Measurements from ENCODE around the gene C1QTNF12. TPM values are rescaled to one million over a fixed set of nuclear protein-coding genes. Genes with fewer than 3 reads are reported as not detected.
A peak's percentile ranks its signal among the peaks of the same experiment; 100 is the strongest.

Gene C1QTNF12
- total RNA-seq, 2 experiments from 2014 or later = 2.0 to 4.2 TPM

GRCh38 chr1:1223321-1223720, 23.2 kb downstream of the C1QTNF12 start:
- ChIA-PET CTCF (no interaction called here), POLR2A (interaction anchor here (1.2 to 3.1 kb wide), 2 partner anchors 8 to 10 kb away, joined by 3 to 10 read pairs; no protein-coding TSS in a partner anchor)
- Mint-ChIP-seq H3K9me3 (peaks cover 5% of the 10 kb centered on the region), H3K4me3 (no peak overlapping the region), H3K27me3 (no peaks in the 10 kb centered on the region), H3K4me1 (peaks cover 36% of the 10 kb centered on the region), H3K36me3 (ENCODE audit: low read depth) (peaks cover 81% of the 10 kb centered on the region), H3K27ac (no peak overlapping the region)
- DNase-seq = no peak

DNA sequence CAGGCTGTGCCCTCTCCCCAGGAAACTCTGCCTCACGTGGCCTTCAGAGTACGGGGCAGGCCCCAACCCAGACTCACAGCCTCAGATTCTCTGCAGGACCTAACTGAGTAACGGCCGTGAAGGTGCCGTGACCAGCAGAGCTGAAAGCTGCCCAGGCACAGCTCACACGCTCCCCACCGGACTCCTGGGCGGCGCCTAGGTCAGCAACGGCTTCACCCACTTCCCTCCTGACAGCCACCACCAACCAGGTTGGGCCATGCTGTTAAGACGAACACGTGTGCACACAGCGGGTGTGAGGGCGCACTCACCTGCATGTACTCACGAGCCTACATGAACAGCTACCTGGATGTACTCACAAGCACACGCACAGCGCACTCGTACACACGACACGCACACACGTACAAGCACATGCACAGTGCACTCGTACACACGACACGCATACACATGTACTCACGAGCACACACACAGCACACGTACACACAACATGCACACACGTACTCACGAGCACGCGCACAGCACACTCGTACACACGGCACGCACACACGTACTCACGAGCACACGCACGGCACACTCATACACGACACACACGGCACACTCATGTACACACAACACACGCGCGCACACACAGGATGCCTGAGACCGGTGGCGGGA, 23.8 kb downstream of the C1QTNF12 start:
- H3K36me3 Mint-ChIP-seq (ENCODE audit: low read depth) = peaks cover 85% of the 10 kb centered on the region
- peaks cover 42% of the 10 kb centered on the region for H3K4me1 Mint-ChIP-seq
- ChIA-PET POLR2A (interaction anchor here (1.2 to 3.1 kb wide), 2 partner anchors 8 to 10 kb away, joined by 3 to 10 read pairs; no protein-coding TSS in a partner anchor), CTCF (no interaction called here)
- H3K4me3 Mint-ChIP-seq = no peak overlapping the region
- no peak for DNase-seq
- peaks cover 5% of the 10 kb centered on the region for H3K9me3 Mint-ChIP-seq
- no peak overlapping the region for H3K27ac Mint-ChIP-seq
- H3K27me3 Mint-ChIP-seq = no peaks in the 10 kb centered on the region

- peak overlapping the region; percentile 26 for H3K27ac Mint-ChIP-seq
- no peak overlapping the region for H3K4me3 Mint-ChIP-seq
- peaks cover 46% of the 10 kb centered on the region for H3K4me1 Mint-ChIP-seq
- H3K9me3 Mint-ChIP-seq = peaks cover 7% of the 10 kb centered on the region
- DNase-seq = no peak
- ChIA-PET POLR2A (interaction anchor here (0.6 to 3.1 kb wide), 3 partner anchors 9 to 118 kb away, joined by 3 to 10 read pairs (median 3); no protein-coding TSS in a partner anchor), CTCF (no interaction called here)
- H3K36me3 Mint-ChIP-seq (ENCODE audit: low read depth) = peaks cover 87% of the 10 kb centered on the region
- H3K27me3 Mint-ChIP-seq = no peaks in the 10 kb centered on the region
Observed at GRCh38 chr1:1221887-1222574, 24.5 kb downstream of the C1QTNF12 start.

DNA sequence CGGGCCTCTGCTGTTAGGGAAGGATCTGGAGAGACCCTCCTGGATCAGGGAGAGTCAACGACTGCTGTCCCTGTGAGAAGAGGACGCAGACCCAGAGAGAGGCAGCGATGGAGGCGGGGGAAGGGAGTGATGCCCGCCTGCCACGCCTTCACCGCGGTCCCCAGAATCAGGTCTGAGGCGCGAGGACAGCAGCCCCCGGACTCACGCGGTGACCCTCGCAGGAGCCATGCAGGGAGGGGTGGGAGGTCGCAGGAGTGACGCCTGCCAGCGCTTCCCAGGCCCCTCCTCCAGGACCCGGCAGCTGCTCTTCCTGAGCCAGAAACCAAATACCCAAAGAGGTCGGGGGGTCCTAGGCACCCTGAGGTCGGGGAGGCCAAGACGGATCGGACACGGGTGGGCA, 26.3 kb downstream of the C1QTNF12 start:
- DNase-seq = no peak
- peaks cover 56% of the 10 kb centered on the region for H3K4me1 Mint-ChIP-seq
- peak overlapping the region; percentile 91 for H3K27ac Mint-ChIP-seq
- CTCF ChIA-PET = interaction anchor here (1.0 to 1.3 kb wide), 2 partner anchors 9 to 11 kb away, joined by 3 read pairs; no protein-coding TSS in a partner anchor
- H3K36me3 Mint-ChIP-seq (ENCODE audit: low read depth) = peaks cover 84% of the 10 kb centered on the region
- H3K27me3 Mint-ChIP-seq = no peaks in the 10 kb centered on the region
- peaks cover 5% of the 10 kb centered on the region for H3K9me3 Mint-ChIP-seq
- POLR2A ChIA-PET = interaction anchor here (3.1 to 6.0 kb wide), 2 partner anchors 11 to 14 kb away, joined by 10 to 65 read pairs; partner anchors contain the start of gene TNFRSF18
- no peak overlapping the region for H3K4me3 Mint-ChIP-seq

DNA sequence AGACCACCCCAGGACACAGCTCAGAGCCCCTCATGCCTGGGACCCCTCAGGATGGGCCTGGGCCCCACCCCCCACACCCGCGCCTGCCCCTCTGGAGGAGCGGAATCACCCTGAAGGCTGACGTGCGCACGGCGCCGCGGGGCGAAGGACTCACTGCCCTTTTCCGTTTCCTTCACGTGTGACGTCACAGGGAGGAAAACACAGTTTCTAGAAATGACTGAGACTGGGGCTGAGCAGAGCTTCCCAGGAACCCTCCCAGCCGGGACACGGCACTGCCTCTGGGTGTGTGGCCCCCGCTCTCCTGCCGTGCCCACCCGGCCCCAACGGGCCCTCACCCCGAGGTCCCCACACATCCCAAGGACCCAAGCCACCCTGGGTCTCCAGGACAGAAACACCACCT, 27.2 kb downstream of the C1QTNF12 start:
- H3K36me3 Mint-ChIP-seq (ENCODE audit: low read depth) = peaks cover 82% of the 10 kb centered on the region
- H3K27ac Mint-ChIP-seq = peak overlapping the region; percentile 91
- H3K4me3 Mint-ChIP-seq = peak overlapping the region; percentile 51

GRCh38 chr1:1218524-1219200, 27.9 kb downstream of the C1QTNF12 start:
- Mint-ChIP-seq H3K27me3 (no peaks in the 10 kb centered on the region), H3K4me3 (no peak overlapping the region), H3K9me3 (peaks cover 5% of the 10 kb centered on the region), H3K4me1 (peaks cover 68% of the 10 kb centered on the region), H3K36me3 (ENCODE audit: low read depth) (peaks cover 75% of the 10 kb centered on the region), H3K27ac (peak overlapping the region; percentile 91)
- CTCF ChIA-PET = interaction anchor here (1.2 to 1.3 kb wide), 2 partner anchors 12 to 153 kb away, joined by 3 read pairs; no protein-coding TSS in a partner anchor
- no peak for DNase-seq
- POLR2A ChIA-PET = interaction anchor here (2.1 to 6.0 kb wide), 2 partner anchors 12 to 13 kb away, joined by 19 to 65 read pairs; partner anchors contain the start of genes B3GALT6, SDF4 and TNFRSF18

More for the DNA sequence above, 27.2 kb downstream of the C1QTNF12 start:
- peak; percentile 82 for DNase-seq
- ChIA-PET CTCF (interaction anchor here (1.0 to 1.3 kb wide), 3 partner anchors 10 to 152 kb away, joined by 3 read pairs; no protein-coding TSS in a partner anchor), POLR2A (interaction anchor here (2.1 to 6.0 kb wide), 2 partner anchors 12 to 13 kb away, joined by 19 to 65 read pairs; partner anchors contain the start of genes B3GALT6, SDF4 and TNFRSF18)
- Mint-ChIP-seq H3K9me3 (peaks cover 5% of the 10 kb centered on the region), H3K27me3 (no peaks in the 10 kb centered on the region), H3K4me1 (peaks cover 65% of the 10 kb centered on the region)

DNA sequence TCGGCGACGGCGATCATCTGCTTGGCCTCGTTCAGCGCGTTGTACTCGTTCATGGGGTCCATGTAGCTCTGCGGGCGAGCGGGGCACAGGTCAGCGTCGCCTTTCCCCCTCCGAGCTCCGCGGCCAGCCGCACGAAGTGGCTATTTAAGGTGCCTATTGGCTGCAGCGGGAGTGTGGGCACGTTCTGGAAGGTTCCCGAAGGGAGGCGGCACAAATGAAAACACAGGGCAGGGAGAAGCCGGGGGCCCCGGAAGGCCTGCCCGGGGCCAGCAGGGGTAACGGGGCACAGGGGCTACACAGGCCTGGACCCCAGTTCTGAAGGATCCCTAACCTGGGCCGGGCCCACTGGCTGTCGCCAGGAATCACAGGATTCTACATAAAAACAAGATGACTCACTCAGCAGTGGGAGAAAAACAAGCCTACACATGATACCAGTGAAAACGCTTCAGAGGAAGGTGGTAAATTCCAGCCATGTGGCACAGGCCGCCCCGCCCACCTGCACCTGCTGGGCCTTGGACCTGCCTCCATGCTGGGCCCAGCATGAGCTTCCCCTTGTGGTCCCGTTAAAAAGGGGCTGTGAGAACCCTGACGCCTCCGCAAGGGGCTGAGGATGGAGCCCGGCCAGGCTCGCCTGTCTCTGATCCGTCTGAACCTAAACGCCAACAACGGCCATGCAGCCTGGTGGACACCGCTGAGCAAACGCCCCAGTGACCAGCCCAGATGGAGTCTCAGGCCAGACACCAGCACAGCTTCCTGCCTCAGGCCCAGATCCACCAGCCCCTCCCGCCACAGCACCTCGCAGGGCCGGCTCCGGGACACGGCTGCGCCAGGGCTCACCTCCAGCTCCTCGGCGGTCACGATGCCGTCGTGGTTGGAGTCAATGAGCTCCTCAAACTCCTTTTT, 28.6 kb downstream of the C1QTNF12 start:
- H3K27me3 Mint-ChIP-seq = no peaks in the 10 kb centered on the region
- H3K4me3 Mint-ChIP-seq = no peak overlapping the region
- ChIA-PET CTCF (no interaction called here), POLR2A (interaction anchor here (1.0 to 6.0 kb wide), 5 partner anchors 11 to 96 kb away, joined by 3 to 65 read pairs (median 19); partner anchors contain the start of genes B3GALT6, SDF4 and TNFRSF18)
- peaks cover 69% of the 10 kb centered on the region for H3K36me3 Mint-ChIP-seq (ENCODE audit: low read depth)
- H3K27ac Mint-ChIP-seq = peak overlapping the region; percentile 91
- peaks cover 67% of the 10 kb centered on the region for H3K4me1 Mint-ChIP-seq
- no peak for DNase-seq
- peaks cover 5% of the 10 kb centered on the region for H3K9me3 Mint-ChIP-seq

DNA sequence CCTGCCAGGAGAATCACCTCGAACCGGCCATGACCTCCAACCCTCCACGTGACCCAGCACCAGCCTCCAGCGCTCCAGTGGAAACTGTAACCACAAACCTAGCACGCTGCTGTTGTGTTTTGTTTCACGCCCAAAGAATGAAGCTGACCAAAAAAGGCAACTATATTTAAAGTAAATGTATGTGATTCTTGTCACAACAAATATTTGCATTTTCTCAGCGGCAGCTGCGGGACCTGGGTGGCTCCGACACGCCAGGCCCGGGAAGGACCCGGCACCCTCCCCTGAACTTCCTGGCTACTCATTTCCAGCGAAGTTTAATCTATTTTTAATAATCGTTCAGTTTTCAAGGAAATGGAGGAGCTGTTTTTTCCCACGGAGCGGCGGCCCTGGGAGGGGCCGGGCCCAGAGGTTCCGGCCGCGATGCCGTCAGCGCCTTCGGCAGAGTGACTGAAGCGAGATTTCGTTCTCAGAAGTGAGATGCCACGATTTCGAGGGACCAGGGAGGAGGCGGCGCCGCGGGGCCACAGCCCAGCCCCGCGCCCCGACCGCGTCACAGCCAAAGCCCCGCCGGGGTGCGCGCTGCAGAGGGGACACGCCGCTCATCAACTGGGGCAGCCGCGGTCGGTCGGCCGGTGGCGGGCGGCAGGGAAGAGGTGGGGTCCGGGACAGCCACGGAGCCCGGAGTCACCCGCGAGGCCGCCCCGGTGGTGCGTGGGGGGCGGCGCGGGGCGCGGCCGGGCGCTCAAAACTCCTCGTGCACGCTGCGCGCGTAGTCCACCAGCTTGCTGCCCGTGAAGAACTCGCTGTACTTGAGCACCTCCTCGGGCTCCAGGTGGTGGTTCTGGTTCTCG, 29.5 kb downstream of the C1QTNF12 start:
- H3K4me3 Mint-ChIP-seq = peak overlapping the region; percentile 71
- peaks cover 66% of the 10 kb centered on the region for H3K4me1 Mint-ChIP-seq
- H3K27me3 Mint-ChIP-seq = no peaks in the 10 kb centered on the region
- peaks cover 65% of the 10 kb centered on the region for H3K36me3 Mint-ChIP-seq (ENCODE audit: low read depth)
- ChIA-PET POLR2A (interaction anchor here (1.0 to 6.0 kb wide), 7 partner anchors 10 to 176 kb away, joined by 3 to 65 read pairs (median 5); partner anchors contain the start of genes SDF4 and TNFRSF18), CTCF (interaction anchor here (1.2 to 1.6 kb wide), 2 partner anchors 14 to 94 kb away, joined by 4 read pairs; partner anchors contain the start of gene SDF4)
- H3K9me3 Mint-ChIP-seq = peaks cover 5% of the 10 kb centered on the region
- peak; percentile 83 for DNase-seq
- peak overlapping the region; percentile 99 for H3K27ac Mint-ChIP-seq

DNA sequence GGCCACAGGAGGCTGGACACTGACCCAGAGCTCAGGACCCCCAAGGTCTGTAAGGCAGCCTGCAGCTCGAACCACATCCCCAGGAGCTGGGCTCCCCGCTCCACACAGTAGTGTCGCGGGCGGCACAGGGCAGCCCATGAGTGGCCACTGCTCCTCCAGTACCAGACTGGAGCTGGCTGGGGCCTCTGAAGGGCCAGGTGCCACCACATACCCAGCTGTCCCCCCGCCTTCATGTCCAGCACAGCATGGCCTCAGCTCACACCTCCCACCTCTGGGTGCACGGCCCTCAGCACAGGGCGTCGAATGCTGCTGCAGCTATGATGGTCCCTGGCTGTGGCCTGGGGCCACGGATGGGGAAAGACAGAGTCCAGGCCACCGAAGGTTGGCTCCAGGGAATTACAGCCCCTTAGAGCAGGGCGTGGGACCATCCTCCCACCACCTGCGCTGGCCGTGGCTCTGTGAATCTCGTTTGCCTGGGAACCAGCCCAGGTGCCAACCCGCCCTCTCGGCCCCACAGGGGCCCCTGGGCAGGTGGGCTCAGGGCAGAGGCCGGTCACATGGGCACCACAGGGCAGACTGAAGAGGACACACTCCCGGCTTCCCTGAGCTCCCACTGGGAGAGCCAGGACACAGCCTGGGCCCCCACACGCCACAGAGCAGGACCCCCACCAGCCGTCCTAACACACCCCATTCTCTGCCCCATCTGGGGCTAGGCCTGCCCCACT, 30.5 kb downstream of the C1QTNF12 start:
- peaks cover 69% of the 10 kb centered on the region for H3K4me1 Mint-ChIP-seq
- H3K36me3 Mint-ChIP-seq (ENCODE audit: low read depth) = peaks cover 59% of the 10 kb centered on the region
- peak overlapping the region; percentile 99 for H3K27ac Mint-ChIP-seq
- H3K27me3 Mint-ChIP-seq = no peaks in the 10 kb centered on the region
- ChIA-PET CTCF (interaction anchor here (1.2 to 1.6 kb wide), 2 partner anchors 15 to 94 kb away, joined by 4 read pairs; partner anchors contain the start of gene SDF4), POLR2A (interaction anchor here (0.9 to 6.0 kb wide), 9 partner anchors 10 to 202 kb away, joined by 3 to 65 read pairs (median 5); partner anchors contain the start of genes CCNL2, ISG15, SDF4 and TNFRSF18)
- peaks cover 5% of the 10 kb centered on the region for H3K9me3 Mint-ChIP-seq
- no peak for DNase-seq
- H3K4me3 Mint-ChIP-seq = peak overlapping the region; percentile 71

- peak overlapping the region; percentile 71 for H3K4me3 Mint-ChIP-seq
- no peak for DNase-seq
- CTCF ChIA-PET = no interaction called here
- POLR2A ChIA-PET = interaction anchor here (0.9 to 6.0 kb wide), 7 partner anchors 9 to 202 kb away, joined by 3 to 65 read pairs (median 5); partner anchors contain the start of genes CCNL2, ISG15, SDF4 and TNFRSF18
- H3K36me3 Mint-ChIP-seq (ENCODE audit: low read depth) = peaks cover 58% of the 10 kb centered on the region
- H3K9me3 Mint-ChIP-seq = peaks cover 5% of the 10 kb centered on the region
- peak overlapping the region; percentile 99 for H3K27ac Mint-ChIP-seq
- H3K4me1 Mint-ChIP-seq = peaks cover 70% of the 10 kb centered on the region
- H3K27me3 Mint-ChIP-seq = no peaks in the 10 kb centered on the region
Observed at GRCh38 chr1:1215080-1215676, 31.3 kb downstream of the C1QTNF12 start.

All from activated CD4-positive, alpha-beta memory T cell treated with anti-CD3 and anti-CD28 coated beads, Interleukin-2, amount 10 ng/mL, durations not matched to agents 7 days and 5 days (primary cell).